Cerebellar cortex (tissue), 1 donor: ENCODE data around the gene FUCA1.
"Not testable (repeated sequence)": the region's sequence is repeated elsewhere in the genome, so short reads cannot be mapped to it uniquely, and the experiment has no call there.

Source experiments
- DNase-seq: peaks from one replicate; pipeline ENCODE4 v3.0.0-alpha.2; 2015; ENCODE audit warnings: low spot score

Gene FUCA1

GRCh38 chr1:23895993-23896392 is 27.9 kb upstream of the FUCA1 start:
- DNase-seq = no peak

DNA sequence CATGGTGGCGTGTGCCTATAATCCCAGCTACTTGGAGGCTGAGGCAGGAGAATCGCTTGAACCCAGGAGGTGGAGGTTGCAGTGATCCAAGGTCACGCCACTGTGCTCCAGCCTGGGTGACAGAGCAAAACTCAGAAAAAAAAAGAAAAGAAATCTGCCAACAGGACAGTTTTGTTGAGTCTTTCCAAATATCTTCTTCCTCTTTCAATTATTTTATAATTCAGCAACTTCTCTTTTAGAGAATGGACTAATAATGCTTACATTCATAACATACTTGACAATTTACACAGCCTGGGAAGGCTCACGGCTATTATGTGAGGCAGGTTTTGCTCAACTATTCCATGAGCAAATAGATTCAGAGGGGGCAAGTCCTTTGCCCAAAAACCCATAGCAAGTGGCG is 27.0 kb upstream of the FUCA1 start:
- no peak for DNase-seq

DNA sequence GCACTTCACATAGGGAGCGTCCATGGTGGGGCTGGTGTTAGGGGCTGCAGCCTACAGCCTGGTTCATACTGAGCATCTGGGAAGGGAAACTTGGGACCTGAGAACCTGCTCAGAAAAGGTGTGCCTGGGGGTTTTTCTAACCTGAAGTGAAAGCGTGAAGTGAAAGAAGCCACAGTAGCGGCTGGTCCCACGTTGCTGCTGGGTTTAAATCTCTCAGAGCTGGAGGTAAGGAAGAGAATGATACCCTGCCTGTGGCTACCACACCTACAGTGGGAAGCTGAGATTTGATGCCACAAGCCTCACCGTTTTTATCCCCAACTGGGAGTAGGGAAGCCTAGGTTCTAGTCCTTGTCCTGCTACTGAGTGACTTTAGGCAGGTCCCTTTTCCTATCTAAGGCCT is 21.0 kb upstream of the FUCA1 start:
- no peak for DNase-seq

DNA sequence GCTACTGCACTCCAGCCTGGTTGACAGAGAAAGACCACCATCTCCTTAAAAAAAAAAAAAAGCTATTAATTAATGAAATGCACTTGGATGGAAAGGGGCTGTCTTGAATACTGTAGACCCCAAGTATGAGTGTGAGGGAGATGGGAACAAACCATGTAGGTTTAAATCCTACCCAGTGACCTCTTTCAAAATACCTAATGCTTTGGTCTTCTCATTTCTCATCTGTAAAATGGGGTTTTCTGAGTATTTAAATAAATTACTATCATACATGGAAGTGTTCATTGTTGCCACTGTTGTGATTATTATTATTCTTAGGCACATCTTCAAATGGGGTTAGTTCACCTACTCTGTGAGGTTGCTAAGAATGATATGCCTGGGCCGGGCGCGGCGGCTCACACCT is 17.1 kb upstream of the FUCA1 start:
- DNase-seq = no peak

DNA sequence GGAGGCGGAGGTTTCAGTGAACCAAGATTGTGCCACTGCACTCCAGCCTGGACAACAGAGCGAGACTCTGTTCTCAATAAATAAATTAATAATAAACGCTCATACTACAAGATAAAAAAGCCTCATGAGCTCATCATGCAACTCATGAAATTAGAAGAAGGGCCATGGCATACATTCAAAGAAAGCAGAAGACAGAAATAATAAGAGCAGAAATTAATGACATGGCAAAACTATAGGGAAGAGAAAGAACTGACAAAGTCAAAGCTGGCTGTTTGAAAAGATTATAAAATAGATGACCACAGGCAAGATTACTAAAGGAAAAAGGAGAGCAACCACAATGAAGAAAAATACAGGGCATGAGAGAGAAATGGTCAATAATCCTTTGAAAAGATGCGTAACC is 14.7 kb upstream of the FUCA1 start:
- no peak for DNase-seq

DNA sequence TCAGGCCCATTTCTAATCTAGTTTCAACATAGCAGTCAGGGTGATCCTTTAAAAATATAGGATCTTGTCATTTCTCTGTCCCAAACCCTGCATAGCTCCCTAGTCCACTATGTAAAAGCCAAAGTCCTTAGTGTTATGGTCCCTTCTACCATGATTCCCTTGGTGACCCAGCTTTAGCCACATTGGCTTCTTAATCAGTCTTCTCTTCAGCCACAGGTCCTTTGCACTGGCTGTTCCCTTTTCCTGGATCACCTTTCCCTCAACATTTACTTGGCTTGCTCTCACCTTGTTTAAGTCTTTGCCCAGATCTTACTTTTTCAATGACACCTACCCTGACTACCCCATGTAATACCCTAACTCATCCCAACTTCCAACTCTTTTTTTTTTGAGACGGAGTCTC is 11.7 kb upstream of the FUCA1 start:
- no peak for DNase-seq

DNA sequence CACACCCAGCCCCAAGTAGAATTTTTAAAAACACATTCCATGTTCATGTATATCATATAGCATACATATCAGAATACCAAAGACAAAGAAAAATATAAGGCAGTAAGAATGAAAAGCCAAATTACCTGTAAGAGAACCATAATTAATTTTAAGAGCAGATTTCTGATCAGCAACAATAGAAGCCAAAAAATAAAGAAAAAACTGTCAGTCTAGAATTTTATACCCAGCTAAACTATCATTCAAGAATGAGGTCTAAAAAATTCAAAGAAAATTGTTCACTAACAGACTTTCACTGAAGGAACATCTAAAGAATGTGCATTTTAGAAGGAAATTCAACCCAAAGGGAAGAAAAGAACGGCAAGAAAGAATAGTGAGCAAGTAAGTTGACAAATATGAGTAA is 10.6 kb upstream of the FUCA1 start:
- no peak for DNase-seq

- no peak for DNase-seq
Measured at GRCh38 chr1:23875382-23875781, 7.3 kb upstream of the FUCA1 start.

DNA sequence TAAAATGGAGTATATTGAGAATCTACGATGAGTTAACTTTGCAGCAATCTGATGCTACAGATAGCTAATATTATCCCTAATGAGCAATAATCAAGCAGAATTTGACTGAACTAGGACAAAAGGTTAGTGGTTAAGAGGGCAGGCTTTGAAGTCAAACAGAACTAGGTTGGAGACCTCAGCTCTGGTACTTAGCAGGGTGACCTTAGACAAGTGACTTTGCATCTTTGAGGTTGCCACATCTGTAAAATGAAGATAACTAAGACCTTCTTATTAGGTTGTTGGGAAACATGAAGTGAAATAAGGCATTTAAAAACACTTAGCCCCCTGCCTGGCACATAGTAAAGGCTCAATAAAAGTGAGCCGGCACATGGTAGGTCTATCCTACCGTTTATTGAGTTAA is 4.3 kb upstream of the FUCA1 start:
- no peak for DNase-seq

- no peak for DNase-seq
Measured at GRCh38 chr1:23869051-23869450, 961 bp upstream of the FUCA1 start.

GRCh38 chr1:23868557-23869016 is 497 bp upstream of the FUCA1 start:
- no peak for DNase-seq

DNA sequence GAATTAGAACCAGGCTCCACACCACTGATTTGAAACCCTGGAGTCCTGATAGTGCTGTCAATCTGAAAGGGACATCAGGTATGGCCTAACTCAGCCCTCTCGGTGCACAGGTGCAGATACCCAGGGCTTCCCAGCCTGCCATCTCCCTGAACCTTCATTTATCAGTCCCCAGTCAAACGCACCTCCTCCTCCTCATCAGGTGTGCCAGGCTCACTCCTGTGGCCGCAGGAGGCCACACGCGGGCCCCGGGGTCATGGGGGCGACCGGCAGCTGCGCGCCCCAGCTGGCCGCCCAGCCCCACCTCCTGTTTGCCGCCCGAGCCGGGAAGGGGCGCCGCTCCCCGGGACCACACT is 572 bp downstream of the FUCA1 start:
- DNase-seq = peak; percentile 6

- DNase-seq = no peak
Measured at GRCh38 chr1:23865543-23865930, 2.6 kb downstream of the FUCA1 start.

GRCh38 chr1:23864801-23865542 is 3.1 kb downstream of the FUCA1 start:
- no peak for DNase-seq

GRCh38 chr1:23862640-23863039 is 5.5 kb downstream of the FUCA1 start:
- DNase-seq = no peak

DNA sequence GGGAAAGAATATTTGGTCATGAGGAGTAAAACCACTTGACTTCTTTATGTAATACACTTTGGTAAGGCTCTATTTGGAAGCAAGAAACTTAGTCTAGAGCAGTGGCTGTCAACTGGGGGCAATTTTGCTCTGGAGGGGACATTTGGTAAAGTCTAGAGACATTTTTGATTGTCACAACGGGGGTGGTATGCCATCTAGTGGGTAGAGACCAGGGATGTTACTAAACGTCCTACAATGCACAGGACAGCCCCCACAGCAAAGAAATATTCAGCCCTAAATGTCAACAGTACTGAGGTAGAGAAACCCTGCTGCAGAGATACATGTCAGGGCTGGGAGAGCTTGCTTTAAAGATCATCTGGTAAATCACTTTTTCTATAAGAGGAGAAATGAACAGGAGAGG is 13.5 kb downstream of the FUCA1 start:
- DNase-seq = no peak

- DNase-seq = not testable (repeated sequence)
Measured at GRCh38 chr1:23853124-23853523, 15.0 kb downstream of the FUCA1 start.

DNA sequence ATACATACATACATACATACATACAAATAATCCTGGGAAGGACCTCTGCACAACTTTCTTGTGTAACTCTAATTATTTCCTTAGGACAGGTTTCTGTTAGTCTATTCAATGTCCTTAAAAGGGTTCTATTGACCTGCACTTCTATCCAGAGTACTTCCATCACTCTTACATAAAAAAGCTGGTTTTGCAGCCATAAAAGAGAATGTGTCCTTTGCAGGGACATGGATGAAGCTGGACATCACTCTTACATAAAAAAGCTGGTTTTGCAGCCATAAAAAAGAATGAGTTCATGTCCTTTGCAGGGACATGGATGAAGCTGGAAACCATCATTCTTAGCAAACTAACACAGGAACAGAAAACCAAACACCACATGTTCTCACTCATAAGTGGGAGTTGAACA is 16.7 kb downstream of the FUCA1 start:
- not testable (repeated sequence) for DNase-seq

DNA sequence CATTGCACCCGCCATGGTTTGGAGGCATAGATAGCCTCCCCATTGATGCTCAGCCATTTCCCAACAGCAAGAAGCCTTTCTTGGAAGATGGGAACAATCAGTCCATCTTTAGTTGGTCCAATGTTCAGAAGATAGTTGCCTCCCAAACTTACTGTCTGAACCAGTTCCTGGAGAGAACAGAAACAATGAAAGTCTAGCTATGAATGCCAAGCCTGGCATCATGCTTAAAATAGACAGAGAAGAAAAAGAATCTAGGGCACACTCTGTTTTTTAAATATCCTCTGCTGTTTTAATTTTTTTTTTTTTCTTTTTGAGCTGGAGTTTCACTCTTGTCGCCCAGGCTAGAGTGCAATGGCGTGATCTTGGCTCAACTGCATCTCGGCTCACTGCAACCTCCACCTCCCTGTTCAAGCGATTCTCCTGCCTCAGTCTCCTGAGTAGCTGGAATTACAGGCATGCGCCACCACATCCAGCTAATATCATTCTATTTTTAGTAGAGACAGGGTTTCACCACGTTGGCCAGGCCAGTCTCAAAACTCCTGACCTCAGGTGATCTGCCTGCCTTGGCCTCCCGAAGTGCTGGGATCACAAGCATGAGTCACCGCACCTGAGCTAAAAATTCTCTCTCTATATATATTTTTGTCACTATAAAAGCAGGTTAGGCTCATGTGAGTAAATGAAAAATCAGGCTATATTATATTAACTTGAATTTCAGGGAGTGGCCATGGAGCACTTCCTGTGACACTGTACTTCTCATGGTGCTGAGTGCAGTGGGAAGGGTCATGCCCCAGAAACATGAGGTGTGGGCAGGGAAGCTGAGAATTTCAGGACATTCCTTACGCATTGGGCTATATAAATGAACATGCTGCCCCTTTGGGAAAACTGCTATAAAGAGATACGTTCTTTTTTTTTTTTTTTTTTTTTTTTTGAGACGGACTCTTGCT is 19.1 kb downstream of the FUCA1 start:
- DNase-seq = no peak

GRCh38 chr1:23847482-23848095 is 20.5 kb downstream of the FUCA1 start:
- DNase-seq = not testable (repeated sequence)

DNA sequence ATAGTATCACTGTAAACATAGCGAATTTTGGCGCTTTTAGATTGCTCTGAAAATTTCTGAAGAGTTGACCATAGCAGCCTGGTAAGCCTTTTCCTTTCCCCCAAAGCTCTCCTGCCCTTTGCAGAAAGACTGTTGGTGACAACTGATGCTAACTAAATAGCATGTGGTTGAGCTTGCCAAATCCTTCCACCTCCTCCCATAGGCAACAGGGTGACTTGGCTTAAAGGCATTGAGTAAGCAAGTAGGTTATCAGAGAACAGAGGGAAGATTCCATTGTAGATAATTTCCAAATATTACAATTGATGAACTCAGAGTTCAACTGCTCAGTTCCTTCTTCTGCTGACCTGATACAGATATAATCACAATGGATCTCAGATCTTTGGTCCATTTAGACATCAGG is 22.9 kb downstream of the FUCA1 start:
- DNase-seq = no peak

DNA sequence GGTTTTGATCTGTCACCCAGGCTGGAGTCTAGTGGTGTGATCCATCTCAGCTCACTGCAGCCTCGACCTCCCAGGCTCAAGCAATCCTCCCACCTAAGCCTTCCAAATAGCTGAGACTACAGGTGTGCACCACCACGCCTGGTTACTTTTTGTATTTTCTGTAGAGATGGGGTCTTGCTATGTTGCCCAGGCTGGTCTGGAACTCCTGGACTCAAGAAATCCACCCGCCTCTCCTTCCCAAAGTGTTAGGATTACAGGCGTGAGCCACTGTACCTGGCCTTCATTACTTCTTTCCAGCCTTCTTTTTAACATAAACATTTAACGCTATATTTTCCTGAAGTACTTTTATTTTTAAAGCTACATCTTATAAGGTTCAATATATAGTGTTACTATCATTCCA is 24.4 kb downstream of the FUCA1 start:
- no peak for DNase-seq

GRCh38 chr1:23838401-23838866 is 29.7 kb downstream of the FUCA1 start:
- DNase-seq = no peak
